H1 (cell line): Measurements from ENCODE around the gene OGFRL1.

Experiments used
- CREB1 ChIP-seq: IDR thresholded peaks from 2 replicates; pipeline ENCODE4 v1.6.1; 2012; ENCODE audit warnings: inconsistent platforms
- CTCF ChIP-seq, 3 experiments: IDR thresholded peaks; 1 replicate in 2 of 3; 2 replicates in 1 of 3; pipeline versions ENCODE4 v1.5.1 to v1.6.1; 2011; ENCODE audit warnings: low read length in 3 of 3, mild to moderate bottlenecking in 3 of 3, inconsistent platforms in 2 of 3, low read depth in 1 of 3, moderate library complexity in 1 of 3; ENCODE audit not compliant: insufficient read depth in 1 of 3; ENCODE audit errors: control extremely low read depth in 1 of 3
- EGR1 ChIP-seq: IDR thresholded peaks from 2 replicates; pipeline ENCODE4 v1.6.1; 2011; ENCODE audit warnings: low read depth, low read length, borderline replicate concordance
- HDAC6 ChIP-seq: IDR thresholded peaks from one replicate; pipeline ENCODE4 v1.7.1; 2012; ENCODE audit warnings: low read depth, mild to moderate bottlenecking, inconsistent platforms, low read length, moderate library complexity
- POLR2A ChIP-seq, 2 experiments: IDR thresholded peaks; 1 replicate in 1 of 2; 2 replicates in 1 of 2; pipeline ENCODE4 v1.6.1; 2011; ENCODE audit warnings: low read depth in 2 of 2, low read length in 2 of 2, mild to moderate bottlenecking in 2 of 2; ENCODE audit errors: control extremely low read depth in 1 of 2
- SIRT6 ChIP-seq: IDR thresholded peaks from one replicate; pipeline ENCODE4 v1.7.1; 2012; ENCODE audit warnings: low read length, inconsistent platforms
- SP1 ChIP-seq: IDR thresholded peaks from 2 replicates; pipeline ENCODE4 v1.6.1; 2011; ENCODE audit warnings: low read depth, low read length
- TAF7 ChIP-seq: optimal IDR thresholded peaks from 2 replicates; pipeline ENCODE3; 2011; ENCODE audit warnings: low read depth, mild to moderate bottlenecking, inconsistent platforms, low read length, moderate library complexity, borderline replicate concordance

- no peak for TF ChIP-seq POLR2A (IDR thresholded peaks at IDR 0.05; ENCODE audit: control extremely low read depth in 1 of 2, low read depth in 2 of 2, low read length in 2 of 2)
- no peak for TF ChIP-seq TAF7
- no peak for TF ChIP-seq EGR1
- TF ChIP-seq CTCF (IDR thresholded peaks at IDR 0.05; ENCODE audit: control extremely low read depth in 1 of 3, insufficient read depth in 1 of 3, low read depth in 1 of 3, low read length in 3 of 3), result no peak
- TF ChIP-seq SP1, result no peak
- no peak for TF ChIP-seq HDAC6
- no peak for TF ChIP-seq SIRT6
- no peak for TF ChIP-seq CREB1
Measured at GRCh38 chr6:71287926-71288227, 734 bp upstream of the OGFRL1 start.
